NCI-H146 treated with DMSO at 0.1 percent for 48 hours (cell line): ENCODE measurements around the gene ELL.

Source experiments
- DNase-seq: peaks from one replicate; lab custom pipeline; 2025; ENCODE audit not compliant: unreplicated experiment; lab: John Stamatoyannopoulos, UW

The ELL gene

DNA sequence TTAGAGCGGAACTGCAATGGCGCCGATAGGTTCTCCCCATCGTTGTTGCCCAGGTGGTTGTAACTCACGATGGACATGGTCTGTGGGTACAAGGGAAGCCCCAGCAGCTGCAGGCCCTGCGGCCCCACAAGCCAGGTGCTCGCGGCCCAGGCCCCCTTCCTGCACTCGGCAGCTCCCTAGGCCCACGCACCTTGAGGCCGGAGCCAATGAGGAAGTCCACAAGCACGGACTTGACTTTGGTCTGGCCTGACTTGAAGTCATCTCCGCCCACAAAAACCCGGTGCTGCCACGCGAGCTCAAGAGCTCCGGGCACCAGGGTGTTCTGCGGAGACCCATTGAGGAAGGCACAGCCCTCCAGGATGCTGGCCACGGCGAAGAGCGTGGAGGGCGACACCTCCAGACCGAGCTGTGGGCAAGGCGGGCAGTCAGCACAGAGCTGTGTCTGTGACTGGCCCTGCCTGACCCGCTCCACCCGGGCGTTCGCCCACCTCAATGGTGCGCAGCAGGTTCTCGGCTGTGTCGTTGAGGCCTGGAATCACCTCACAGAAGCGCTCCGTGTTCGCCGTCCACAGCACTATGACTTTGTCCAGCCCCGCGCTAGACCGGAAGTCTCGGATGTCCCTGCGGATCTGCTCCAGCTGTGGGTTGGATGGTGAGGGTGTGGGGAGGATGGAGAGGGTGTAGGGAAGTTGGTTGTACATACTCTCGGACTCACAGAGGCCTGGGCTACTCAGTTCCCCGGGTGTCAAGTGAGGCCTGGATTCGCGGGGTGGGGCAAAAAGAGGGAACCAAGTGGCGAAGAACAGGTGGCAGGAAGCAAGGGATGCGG is 85.8 kb downstream of the ELL start:
- DNase-seq: no peak

DNA sequence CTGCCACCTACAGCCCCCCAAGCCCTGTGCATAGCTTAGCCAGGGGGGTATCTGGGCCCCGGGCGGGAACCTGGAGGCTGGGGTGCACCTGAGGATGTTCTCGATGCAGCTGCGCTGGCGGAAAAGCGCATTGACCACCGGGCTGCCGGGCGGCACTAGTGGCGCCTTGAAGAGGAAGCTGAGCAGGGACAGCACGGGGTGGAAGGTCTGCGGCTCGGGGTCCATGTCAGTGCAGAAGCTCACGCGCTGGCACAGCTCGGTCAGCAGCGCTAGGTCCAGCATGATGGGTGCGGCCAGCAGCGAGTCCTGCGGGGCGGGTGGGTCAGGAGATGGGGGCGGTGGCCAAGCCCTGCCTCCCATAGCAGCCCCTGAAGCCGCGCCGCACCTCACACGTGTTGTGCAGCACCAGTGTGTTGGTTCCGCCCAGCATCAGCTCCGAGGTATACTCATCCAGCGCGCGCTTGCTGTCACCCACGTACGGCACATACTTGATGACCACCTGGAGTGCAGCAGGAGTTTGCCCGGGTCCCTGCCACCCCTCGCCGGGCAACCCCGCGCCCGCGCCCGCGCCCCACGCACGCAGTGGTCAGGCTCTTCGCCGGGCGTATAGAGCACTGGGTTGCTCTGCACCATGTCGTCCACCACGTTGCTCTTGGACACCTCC is 86.6 kb downstream of the ELL start:
- DNase-seq: no peak

DNA sequence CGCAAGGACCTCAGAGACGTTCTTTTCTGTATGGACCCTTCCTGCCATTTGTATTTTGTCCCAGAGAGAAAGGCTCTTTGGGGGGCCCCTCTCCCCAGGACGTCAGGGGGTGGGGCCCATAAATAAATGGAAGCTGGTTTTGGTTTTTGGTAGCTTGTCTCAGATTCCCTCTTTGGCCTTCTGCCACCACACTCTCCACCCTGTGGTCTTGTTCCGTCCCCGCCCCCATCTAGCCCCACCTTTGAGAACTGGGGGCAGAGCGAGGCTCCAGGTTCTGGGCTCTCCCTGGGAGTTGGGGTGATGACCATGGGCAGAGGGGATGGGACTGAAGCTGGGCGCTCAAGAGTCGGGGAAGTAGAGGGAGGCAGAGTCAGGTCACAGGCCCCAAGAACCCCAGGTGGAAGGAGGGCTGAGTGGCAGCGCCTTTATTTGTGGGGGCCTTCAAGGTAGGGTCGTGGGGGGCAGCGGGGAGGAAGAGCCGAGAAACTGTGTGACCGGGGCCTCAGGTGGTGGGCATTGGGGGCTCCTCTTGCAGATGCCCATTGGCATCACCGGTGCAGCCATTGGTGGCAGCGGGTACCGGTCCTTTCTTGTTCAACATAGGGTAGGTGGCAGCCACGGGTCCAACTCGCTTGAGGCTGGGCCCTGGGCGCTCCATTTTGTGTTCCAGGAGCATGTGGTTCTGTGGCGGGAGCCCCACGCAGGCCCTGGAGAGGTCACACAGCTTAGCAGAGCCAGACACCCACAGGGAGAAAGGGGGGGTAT is 87.3 kb downstream of the ELL start:
- DNase-seq: no peak

DNA sequence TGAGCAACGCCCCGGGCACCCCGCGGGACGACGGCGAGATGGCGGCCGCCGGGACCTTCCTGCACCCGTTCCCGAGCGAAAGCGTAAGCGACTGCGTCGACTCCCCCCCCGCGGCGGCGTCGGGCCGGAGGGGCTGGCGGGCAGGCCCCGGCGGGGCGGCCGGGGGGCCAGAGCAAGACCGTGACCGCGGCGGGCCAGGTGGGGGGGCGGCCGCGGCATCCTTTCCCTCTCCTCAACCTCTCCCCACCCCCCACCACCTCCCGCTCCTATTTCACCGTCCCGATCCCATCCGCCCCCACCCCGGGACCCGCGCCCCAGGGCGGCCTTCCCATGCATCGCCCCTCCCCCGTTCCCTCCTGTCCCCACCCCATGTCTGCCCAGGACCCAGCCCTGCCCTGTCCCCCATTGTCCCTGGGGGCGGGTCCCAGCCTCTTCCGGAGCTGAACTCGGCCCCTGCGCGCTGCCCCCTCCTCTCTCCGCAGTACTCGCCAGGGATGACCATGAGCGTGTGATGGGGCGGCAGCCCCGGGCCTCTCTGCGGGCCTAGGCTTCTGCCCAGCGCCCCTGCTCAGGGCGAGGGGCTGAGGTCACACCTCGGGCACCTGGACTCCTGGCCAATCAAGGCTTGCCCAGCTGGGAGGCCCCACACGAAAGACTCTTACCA is 88.0 kb downstream of the ELL start:
- no peak for DNase-seq

DNA sequence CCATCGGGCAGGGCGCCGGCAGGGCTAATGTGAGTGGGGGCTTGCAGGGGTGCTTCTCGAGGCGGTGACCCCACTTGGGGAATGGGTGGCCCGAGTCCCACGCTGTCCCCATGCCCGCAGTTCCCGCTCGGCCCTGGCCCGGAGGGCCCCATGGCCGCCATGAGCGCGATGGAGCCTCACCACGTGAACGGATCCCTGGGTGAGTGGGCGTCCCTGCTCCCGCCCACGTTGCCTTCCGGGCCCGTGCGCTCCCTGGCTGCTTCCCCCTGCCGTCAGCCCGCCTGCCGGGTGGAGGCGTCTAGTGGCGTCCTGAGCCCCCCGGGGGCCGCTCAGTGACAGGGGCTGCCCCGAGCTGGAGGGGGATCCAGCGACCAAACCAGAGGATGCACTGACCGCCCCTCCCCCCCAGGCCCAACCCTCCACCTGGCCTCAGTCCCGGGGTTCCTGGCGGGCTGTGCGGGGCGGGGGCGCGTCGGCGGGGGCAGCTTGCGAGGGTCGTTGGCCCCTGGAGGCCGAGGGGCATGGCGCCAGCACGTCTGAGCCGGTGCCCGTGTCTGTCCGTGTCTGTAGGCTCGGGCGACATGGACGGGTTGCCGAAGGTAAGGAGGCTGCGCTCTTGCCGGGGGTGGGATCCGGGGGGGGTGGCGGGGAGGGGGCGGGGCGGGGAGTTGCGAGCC is 88.7 kb downstream of the ELL start:
- DNase-seq: no peak

DNA sequence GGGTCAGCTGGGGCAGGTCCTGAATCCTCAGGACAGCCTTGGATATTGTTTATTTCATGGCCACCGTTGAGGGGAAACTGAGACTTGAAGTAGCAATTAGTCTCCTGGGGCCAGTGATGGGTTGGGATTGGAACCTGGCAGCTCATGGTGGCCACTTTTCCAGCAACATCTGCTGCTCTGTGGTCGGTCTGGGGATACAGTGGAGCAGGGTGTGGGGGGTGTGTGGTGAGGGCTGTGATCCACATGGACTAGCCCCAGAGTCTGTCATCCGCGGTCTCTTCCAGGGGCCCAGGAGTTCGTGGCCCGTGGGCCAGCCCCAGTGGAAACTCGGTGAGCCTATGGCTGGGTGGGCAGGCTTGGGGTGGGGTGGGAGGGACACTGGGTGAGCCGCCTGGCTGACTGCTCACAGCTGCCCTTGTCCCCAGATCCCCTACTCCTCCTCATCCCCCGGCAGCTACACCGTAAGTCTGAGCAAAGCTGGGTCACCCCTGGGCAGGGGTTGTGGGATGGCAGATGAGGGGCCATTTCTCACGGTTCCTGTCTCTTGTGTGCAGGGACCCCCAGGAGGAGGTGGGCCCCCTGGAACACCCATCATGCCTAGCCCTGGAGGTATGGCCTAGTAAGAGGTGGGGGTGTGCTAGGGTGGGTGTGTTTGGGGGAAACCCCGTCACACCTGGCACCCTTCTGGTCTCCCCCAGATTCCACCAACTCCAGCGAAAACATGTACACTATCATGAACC is 89.4 kb downstream of the ELL start:
- DNase-seq: no peak

DNA sequence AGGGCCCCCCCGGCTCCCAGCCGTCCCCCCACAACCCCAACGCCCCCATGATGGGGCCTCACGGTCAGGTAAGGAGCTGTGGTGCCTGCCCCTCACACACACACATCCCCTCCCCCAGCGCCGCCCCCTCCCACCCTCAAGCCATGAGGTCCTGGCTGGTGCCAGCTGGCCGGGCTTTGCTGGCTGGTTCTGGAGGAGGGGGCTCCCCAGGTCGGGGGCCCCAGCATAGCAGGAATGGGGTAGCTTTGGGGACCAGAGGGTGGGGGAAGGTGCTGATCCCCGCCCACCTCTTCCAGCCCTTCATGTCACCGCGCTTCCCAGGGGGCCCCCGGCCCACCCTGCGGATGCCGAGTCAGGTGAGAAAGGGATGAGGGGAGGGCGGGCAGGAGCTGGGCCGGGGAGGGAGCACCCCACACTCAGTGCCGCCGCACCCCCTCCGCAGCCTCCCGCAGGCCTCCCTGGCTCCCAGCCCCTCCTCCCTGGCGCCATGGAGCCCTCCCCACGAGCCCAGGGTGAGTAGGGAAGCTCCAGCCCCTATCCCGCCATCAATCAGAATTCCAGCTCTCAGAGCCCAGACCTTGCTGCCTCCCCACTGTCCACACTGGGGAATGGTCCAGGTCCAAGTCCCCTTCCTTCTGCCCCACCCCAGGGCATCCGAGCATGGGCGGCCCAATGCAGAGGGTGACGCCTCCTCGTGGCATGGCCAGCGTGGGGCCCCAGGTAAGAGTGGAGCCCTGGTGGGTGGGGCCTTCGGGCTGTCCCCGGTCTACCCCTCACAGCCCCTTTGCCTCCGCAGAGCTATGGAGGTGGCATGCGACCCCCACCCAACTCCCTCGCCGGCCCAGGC is 90.3 kb downstream of the ELL start:
- no peak for DNase-seq

DNA sequence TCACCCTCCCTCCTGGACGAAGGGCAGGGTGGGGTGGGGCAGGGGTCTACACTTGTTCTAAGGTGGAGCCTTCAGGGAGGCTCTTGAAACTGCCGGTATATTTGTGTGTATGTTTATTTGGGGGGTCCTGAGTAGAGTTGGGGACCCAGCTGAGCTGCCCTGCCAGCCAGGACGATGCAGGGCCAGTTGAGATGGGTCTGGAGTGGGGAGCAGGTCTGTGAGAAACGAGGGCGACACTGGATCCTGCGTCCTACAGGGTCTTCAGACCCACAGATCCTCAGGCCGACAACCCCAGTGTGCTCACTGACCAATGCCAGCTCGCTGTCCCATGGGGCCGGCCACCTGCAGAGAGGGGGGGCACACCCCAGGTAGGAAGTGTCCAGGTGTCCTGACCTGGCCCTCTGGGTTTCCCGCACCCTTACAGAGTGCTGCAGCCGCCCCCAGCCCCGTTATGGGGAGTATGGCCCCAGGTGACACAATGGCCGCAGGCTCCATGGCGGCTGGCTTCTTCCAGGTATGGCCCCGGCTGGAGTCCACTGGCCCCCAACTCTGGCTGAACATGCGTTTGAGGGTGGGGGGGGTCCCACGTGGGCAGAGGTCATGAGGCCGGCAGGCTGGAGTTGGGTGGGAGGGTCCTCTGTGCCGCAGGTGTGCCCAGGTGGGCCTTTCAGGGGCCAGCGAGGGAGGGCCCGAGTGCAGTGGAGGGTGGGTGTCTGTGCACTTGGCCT is 91.3 kb downstream of the ELL start:
- DNase-seq: no peak

DNA sequence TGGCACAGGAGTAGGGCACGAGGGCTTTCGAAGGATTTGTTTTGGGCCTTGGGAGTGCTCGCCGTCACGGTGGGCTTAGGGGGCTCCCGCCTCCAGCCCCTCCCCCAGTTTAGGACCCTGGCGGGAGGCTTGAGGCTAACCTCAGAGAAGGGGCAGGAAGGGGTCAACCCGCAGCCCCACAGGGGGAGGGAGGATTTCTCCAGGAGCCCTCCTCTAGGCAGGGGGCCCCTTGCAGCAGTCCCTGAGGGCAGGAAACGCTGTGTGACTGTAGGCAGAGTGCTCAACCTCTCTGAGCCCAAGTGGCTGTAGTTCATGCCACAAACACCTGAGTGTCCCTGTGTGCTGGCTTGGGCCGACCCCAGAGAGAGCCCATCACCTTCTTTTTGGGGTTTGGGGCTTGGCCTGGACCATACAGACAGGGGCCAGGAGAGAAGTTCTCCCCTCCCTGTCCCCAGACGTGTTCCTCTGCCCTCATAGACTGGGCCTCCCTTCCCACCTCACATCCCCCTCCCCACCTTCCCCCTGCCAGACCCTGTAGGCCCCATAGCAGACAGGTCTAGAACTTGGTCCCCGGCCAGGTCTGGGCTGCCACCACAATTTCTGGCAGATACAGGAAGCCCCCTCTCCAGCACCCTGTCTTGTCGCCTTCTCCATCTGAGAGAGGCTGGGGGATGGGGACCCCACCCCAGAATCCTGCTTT is 92.0 kb downstream of the ELL start:
- no peak for DNase-seq

DNA sequence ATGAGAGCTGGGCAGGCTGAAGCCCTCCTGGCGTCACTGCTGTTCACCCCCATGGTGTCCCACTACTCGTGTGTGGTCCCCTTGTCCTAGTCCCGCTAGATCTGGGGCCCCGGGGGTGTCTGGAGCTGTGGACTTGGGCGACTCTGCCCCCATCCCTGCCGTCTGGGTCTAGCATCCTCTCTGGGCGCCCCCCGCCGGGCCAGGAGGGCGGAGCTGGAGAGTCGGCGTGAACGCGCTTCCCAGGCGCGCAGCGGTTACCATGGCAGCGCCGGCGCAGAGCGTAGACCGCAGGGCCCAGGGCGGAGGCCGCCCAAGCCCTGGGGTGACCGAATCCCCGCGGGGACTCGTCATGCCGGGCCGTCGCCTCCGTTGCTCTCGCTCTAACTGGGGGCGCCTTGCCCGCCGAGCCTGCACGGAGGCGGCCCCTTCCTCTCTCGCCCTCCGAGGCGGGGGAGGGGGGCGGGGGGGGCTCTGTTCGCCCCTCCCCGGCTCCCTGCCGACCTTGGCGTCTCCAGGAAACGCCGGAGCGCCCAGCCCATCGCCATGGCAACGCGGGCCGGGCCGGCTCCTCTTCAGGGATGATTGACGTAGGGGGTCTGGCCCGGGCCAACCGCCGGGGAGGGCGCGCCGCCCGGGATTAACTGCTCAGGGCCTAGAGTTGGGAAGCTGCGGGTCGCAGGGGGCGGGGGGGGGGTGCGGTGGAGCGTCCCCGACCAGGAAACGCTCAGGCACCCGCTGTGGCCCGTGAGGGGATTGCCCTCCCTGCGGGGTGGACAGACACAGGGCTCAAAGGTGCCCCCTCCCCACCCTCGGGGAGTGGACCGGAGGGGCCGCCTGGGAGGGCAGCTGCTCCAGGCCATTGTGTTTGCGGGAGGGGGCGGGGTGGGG is 92.8 kb downstream of the ELL start:
- DNase-seq: peak; percentile 75

DNA sequence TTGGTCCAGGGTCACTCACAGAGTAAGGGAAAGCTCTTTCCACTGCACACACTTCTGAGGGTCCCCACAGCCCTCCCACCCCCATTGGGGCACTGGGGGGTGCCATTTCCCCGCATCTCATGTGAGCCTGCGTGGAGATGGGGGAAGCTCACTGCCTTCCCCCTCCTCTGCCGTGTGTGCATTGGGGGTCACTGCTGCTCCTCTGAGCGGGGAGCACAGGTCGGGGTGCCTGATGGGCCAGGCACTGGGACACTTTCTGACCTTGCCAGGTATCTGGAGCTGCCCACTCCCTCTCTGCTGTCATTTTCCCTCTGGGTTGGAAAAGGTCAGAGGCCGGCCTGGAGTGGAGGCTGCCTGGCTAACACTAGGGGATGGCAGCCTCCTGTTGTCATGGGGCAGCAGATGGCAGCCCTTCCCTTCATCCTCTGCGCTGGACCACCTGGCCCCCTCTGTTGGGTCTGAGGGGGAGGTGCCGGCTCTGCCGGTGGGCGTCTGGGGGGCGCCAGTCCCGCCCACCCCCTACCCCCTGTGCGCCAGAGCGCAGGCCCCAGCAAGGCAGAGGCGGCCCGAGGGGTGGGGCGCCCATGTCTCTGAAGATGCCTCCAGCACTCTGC is 93.6 kb downstream of the ELL start:
- no peak for DNase-seq

DNA sequence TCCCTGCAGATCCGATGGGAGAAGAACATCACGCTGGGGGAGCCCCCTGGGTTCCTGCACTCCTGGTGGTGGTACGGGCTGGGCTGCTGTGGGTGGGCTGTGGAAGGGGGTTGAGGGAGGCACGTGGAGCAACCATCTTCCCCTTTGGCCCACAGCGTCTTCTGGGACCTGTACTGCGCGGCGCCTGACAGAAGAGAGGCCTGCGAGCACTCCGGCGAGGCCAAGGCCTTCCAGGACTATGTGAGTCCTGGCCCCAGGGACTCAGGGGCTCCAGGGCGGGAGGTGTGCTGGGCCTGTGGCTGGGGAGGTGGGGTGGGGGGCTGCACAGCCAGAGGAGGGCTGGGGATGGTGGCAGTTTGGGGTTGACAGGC is 94.1 kb downstream of the ELL start:
- no peak for DNase-seq

DNA sequence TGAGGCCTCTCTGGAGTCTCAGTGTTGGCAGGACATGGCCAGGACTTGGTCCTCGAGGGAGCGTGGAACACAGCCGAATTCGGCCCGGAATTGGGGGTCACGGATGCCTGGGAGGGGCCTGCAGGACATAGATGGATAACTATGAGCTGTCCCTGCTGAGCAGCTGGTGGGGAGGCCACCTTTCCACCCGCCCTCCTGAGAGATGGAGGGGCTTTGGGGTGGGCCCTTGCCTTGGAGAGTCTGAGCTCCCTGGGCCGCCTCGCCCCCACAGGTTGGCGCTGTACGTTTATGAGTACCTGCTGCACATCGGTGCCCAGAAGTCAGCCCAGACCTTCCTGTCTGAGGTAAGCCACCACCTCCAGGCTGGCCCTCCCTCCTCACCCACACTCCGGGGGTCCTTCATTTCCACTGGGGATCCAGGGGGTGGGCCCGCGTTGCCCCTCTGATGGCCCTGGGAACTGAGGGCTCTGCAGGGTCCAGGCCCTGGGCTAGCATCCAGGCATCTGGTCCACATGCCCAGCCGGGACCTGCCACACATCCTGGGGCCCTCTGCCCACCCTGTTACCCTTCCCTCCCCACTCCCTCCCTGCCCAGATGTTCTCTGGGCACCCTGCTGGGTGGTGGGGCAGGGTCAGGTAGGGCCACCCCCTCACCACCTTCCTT is 94.7 kb downstream of the ELL start:
- no peak for DNase-seq

DNA sequence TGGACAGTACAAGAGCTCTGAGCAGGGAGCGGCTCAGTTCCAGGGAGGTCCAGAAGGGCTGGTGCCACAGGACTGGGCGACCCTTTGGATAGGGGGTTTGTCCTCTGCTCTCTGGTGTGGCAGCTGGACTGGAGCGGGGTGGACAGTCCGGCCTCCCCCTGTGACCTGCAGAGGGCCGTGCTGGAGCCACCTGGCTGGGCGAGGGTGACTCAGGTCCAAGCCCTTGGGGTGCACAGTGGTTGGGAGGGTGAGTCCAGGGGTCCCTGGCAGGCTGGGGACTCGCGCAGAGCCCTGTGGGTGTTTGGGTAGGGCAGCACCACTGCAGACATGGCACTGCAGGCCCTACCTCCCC is 95.5 kb downstream of the ELL start:
- DNase-seq: no peak

DNA sequence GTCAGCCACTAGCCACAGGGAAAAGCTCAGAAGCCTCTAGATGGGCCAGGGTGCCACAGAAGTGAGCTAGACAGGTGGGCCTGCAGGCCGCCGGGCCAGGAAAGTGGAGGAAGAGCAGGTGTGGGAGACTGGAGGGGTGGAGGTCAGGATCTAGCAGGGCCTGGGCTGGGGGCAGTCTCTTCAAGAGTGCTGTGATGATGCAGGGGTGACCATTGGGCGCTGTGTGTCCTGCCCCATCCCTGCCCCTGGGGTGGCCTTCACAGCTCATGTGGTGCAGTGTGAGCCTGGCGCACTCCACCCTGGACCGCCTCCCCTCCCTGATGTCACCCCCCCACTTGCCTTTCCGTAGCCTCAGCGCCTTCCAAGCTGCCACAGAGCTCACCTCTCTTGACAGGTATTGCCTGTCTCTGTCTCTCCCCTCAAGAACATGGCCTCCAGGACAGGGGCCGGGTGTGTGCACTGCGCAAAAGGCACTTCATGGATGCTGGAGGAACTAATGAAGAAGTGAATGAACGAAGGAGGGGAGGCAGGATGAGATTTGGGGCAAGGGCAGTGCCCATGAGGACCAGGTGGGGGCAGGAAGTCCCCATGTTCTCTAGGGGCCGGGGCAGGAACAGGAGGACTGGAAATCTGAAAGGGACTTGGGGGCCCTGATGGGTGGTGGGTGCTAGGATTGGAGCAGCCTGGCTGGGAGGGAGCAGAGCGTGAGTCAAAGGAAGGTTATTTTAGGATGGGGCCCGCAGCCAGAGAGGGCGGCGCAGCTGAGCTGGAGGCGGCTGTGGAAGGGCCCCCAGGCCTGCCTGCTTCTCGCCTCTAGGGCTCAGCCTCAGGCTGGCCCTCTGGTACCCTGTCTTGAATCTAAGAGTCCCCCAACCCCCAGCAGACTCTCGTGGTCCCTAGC is 96.1 kb downstream of the ELL start:
- DNase-seq: no peak
